HG03196 (cell line): Measurements from ENCODE around the gene TK2.

Source experiments
- ATAC-seq: cut with Tn5 transposase; IDR thresholded peaks from one replicate; pipeline ENCODE4 v1.9.1; 2021; ENCODE audit not compliant: unreplicated experiment

The TK2 gene

GRCh38 chr16:66547101-66547989 is 2.6 kb downstream of the TK2 start:
- no peak for ATAC-seq

GRCh38 chr16:66544016-66544757 is 5.7 kb downstream of the TK2 start:
- no peak for ATAC-seq

- no peak for ATAC-seq
Measured at GRCh38 chr16:66543541-66543940, 6.4 kb downstream of the TK2 start.

- ATAC-seq: no peak
Measured at GRCh38 chr16:66542396-66542795, 7.5 kb downstream of the TK2 start.

GRCh38 chr16:66541388-66542355 is 8.2 kb downstream of the TK2 start:
- ATAC-seq: no peak

- peak; percentile 73 for ATAC-seq
Measured at GRCh38 chr16:66539623-66540469, 10.1 kb downstream of the TK2 start.

- no peak for ATAC-seq
Measured at GRCh38 chr16:66538910-66539309, 11.0 kb downstream of the TK2 start.

GRCh38 chr16:66537236-66537635 is 12.7 kb downstream of the TK2 start:
- ATAC-seq: no peak

GRCh38 chr16:66536525-66536924 is 13.4 kb downstream of the TK2 start:
- no peak for ATAC-seq

GRCh38 chr16:66534376-66534799 is 15.5 kb downstream of the TK2 start:
- no peak for ATAC-seq

GRCh38 chr16:66529475-66529874 is 20.4 kb downstream of the TK2 start:
- no peak for ATAC-seq

GRCh38 chr16:66528294-66528693 is 21.6 kb downstream of the TK2 start:
- no peak for ATAC-seq

GRCh38 chr16:66525396-66526180 is 24.3 kb downstream of the TK2 start:
- no peak for ATAC-seq

GRCh38 chr16:66524601-66525164 is 25.2 kb downstream of the TK2 start:
- peak; percentile 52 for ATAC-seq

- ATAC-seq: no peak
Measured at GRCh38 chr16:66523861-66524354, 26.0 kb downstream of the TK2 start.

- ATAC-seq: no peak
Measured at GRCh38 chr16:66522816-66523590, 26.9 kb downstream of the TK2 start.

- peak; percentile 61 for ATAC-seq
Measured at GRCh38 chr16:66521951-66522771, 27.8 kb downstream of the TK2 start.
